Fibroblast of pulmonary artery (primary cell): ENCODE data around the gene HIPK3.
"Not testable (repeated sequence)": the region's sequence is repeated elsewhere in the genome, so short reads cannot be mapped to it uniquely, and the experiment has no call there.

Experiments
- DNase-seq: peaks from one replicate; pipeline ENCODE4 v3.0.0-alpha.2; 2010; ENCODE audit warnings: low read depth
- H3K4me3 ChIP-seq: replicated peaks from 2 replicates; pipeline ENCODE4 v1.5.1; 2011; ENCODE audit warnings: low read depth, mild to moderate bottlenecking, control low read depth, low read length, moderate library complexity
- TF ChIP-seq, protein P1 (sequence below): IDR thresholded peaks from 2 replicates; pipeline ENCODE4 v1.5.1; 2011; ENCODE audit warnings: mild to moderate bottlenecking, control low read depth, low read length, inconsistent platforms; ENCODE audit errors: missing control alignments

Gene HIPK3

GRCh38 chr11:33358150-33358831 lies 101.1 kb downstream of the HIPK3 start:
- no peak overlapping the region for H3K4me3 ChIP-seq
- TF ChIP-seq, protein P1, sequence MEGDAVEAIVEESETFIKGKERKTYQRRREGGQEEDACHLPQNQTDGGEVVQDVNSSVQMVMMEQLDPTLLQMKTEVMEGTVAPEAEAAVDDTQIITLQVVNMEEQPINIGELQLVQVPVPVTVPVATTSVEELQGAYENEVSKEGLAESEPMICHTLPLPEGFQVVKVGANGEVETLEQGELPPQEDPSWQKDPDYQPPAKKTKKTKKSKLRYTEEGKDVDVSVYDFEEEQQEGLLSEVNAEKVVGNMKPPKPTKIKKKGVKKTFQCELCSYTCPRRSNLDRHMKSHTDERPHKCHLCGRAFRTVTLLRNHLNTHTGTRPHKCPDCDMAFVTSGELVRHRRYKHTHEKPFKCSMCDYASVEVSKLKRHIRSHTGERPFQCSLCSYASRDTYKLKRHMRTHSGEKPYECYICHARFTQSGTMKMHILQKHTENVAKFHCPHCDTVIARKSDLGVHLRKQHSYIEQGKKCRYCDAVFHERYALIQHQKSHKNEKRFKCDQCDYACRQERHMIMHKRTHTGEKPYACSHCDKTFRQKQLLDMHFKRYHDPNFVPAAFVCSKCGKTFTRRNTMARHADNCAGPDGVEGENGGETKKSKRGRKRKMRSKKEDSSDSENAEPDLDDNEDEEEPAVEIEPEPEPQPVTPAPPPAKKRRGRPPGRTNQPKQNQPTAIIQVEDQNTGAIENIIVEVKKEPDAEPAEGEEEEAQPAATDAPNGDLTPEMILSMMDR = no peak
- DNase-seq = no peak

DNA sequence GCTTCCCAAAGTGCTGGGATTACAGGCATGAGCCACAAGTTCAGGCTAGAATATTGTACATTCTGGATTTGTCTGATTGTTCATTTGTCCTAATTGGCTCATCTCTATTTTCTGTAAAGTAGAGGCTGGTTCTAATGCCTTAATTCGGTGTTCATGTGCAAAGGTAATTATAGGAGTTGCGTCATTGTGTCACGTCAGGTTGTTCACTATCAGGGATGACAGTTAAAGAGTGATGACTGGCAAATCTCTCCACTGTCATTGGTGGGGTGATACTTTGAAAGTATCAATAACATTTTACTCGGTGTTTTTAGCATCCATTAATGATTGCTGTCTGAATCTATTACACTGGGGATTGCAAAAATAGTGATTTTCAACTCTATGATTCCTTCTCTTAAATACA lies 103.5 kb downstream of the HIPK3 start:
- TF ChIP-seq, protein P1 = no peak

GRCh38 chr11:33362051-33362910 lies 105.1 kb downstream of the HIPK3 start:
- TF ChIP-seq, protein P1 = peak; percentile 44
- DNase-seq = peak; percentile 72
- H3K4me3 ChIP-seq = no peak overlapping the region

More for the DNA sequence above, 103.5 kb downstream of the HIPK3 start:
- DNase-seq = no peak
- no peak overlapping the region for H3K4me3 ChIP-seq

DNA sequence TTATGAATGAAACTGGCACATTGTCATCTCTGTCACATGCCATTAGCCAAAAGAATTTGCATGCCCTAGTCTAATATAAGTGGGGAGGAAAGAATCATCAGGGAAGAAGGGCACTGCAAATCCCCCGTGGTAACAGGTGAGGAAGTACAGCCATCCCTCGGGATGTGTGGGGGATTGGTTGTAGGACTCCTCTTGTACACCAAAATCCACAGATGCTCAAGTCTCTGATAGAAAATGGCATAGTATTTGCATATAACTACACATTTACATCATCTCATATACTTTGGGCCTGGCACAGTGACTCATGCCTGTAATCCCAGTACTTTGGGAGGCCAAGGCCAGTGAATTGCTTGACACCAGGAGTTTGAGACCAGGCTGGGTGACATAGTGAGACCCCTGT lies 109.7 kb downstream of the HIPK3 start:
- TF ChIP-seq, protein P1 = no peak
- no peak overlapping the region for H3K4me3 ChIP-seq
- no peak for DNase-seq

DNA sequence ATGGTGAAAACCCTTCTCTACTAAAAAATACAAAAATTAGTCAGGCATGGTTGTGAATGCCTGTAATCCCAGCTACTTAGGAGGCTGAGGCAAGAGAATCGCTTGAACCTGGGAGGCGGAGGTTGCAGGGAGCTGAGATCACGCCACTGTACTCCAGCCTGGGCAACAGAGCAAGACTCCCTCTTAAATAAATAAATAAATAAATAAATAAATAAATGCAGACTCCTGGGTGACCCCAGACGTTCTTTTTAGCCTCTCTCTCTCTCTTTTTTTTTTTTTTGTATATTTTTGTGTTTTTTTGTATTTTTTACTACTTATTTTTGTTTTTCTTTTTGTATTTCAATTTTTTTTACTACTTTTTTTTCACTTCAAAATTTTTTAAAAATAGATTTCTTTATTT lies 111.3 kb downstream of the HIPK3 start:
- DNase-seq = not testable (repeated sequence)

DNA sequence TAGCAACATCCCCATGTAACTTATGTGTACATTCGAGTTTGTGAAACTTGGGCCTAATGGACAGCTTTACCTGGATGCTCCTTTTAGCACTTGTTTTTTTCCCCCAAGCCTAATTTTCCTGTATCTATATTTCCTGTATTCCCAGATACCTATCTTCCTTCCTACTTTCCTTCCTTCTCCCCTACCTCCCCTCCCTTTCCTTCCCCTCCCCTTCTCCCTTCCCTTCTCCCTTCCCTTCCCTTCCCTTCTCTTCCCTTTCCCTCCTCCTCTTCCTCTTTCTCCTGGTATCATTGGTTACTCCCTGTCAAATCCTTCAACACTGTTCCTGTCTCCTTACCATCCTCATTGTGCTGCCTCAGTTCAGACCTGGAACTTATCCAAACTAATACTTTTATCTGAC lies 111.8 kb downstream of the HIPK3 start:
- TF ChIP-seq, protein P1 = no peak
- no peak for DNase-seq
- no peak overlapping the region for H3K4me3 ChIP-seq

More for the DNA sequence above, 111.3 kb downstream of the HIPK3 start:
- H3K4me3 ChIP-seq = not testable (repeated sequence)

DNA sequence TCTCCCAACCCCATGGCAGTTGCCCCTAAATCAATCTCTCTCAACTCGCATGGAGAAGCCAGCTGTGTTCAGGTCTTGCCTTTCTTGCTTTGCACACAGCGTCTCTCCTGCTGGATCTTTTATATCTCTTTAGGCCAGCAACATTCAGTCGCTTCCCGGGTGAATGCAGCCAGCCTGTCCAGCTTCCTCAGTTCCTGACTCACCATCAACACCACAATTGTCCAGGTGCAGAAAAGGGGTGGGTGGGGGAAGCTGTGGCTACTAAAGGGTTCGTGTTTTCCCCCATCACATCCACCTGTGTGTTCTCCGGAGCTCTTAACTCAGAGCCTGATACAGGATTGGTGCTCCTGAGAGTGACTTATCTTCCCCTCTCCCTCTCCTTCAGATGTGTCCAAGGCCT lies 116.5 kb downstream of the HIPK3 start:
- no peak overlapping the region for H3K4me3 ChIP-seq
- TF ChIP-seq, protein P1 = no peak
- DNase-seq = no peak
